Measurements from ENCODE around the gene OR2AP1. TPM values are rescaled to one million over a fixed set of nuclear protein-coding genes. Genes with fewer than 3 reads are reported as not detected.
A peak's percentile ranks its signal among the peaks of the same experiment; 100 is the strongest.
"Not testable (repeated sequence)": the region's sequence is repeated elsewhere in the genome, so short reads cannot be mapped to it uniquely, and the experiment has no call there.

The OR2AP1 gene
- polyA plus RNA-seq (ENCODE audit: low read depth in 6 of 6) = not detected

- H3K9me3 Mint-ChIP-seq = peaks cover 17 to 55% (median 44%) of the 10 kb centered on the region in 7 donors
- no peak within 1 kb of the TSS for H3K27ac Mint-ChIP-seq
- ATAC-seq (ENCODE audit: low read depth in 2 of 2) (no peak), DNase-seq (no peak)
- no peaks in the 10 kb centered on the region for H3K4me1 Mint-ChIP-seq
- H3K36me3 Mint-ChIP-seq = peaks cover 13 to 29% of the 10 kb centered on the region in 2 donors
- no peak within 1 kb of the TSS for H3K4me3 Mint-ChIP-seq
- H3K27me3 Mint-ChIP-seq = peaks cover 0 to 21% (median 10%) of the 10 kb centered on the region in 3 donors
These were observed at the start of gene OR2AP1 for GRCh38 chr12:55572168-55572567. Gene OR2AP1 (plus strand): TSS chr12:55572468. CDS start chr12:55574415, 1,947 bp downstream.

DNA sequence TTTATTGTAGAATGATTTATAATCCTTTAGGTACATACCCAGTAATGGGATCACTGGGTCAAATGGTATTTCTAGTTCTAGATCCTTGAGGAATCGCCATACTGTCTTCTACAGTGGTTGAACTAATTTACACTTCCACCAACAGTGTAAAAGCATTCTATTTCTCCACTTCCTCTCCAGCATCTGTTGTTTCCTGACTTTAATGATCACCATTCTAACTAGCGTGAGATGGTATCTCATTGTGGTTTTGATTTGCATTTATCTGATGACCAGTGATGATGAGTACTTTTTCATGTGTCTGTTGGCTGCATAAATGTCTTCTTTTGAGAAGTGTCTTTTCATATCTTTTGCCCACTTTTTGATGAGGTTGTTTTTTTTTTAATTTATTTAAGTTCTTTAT is 24.0 kb upstream of the OR2AP1 start:
- H3K4me3 Mint-ChIP-seq; DNase-seq; H3K4me1 Mint-ChIP-seq; H3K36me3 Mint-ChIP-seq; ATAC-seq (ENCODE audit: low read depth in 2 of 2): not testable (repeated sequence)
- Mint-ChIP-seq H3K27ac (peak overlapping the region in 1 of 6 donors; percentile 36), H3K9me3 (peaks cover 0 to 18% (median 11%) of the 10 kb centered on the region in 7 donors), H3K27me3 (peaks cover 16 to 39% (median 19%) of the 10 kb centered on the region in 3 donors)

DNA sequence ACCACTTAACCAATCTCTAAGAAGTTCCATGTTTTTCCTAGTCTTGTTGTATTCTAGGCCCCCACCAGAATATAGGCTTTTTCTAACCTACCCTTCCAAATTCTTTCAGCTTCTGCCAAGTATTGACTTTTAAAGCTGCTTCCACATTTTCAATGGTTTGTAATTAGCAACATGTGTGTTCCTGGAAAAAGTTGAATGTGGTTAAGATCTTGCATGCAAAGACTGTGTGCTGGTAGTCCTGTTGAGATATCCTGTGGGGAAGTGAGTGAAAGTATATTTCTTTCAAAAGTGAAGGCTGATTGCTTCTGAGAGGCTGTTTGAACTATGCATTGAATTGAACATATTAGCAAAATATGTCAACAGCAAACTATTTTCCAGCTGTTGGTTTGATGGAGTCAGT is 23.5 kb upstream of the OR2AP1 start:
- ATAC-seq (ENCODE audit: low read depth in 2 of 2) (no peak), DNase-seq (no peak)
- H3K36me3 Mint-ChIP-seq = peaks cover 0 to 4% of the 10 kb centered on the region in 2 donors
- no peak overlapping the region for H3K4me3 Mint-ChIP-seq
- no peak overlapping the region for H3K27ac Mint-ChIP-seq
- peaks cover 0 to 18% (median 11%) of the 10 kb centered on the region in 7 donors for H3K9me3 Mint-ChIP-seq
- no peaks in the 10 kb centered on the region for H3K4me1 Mint-ChIP-seq
- H3K27me3 Mint-ChIP-seq = peaks cover 16 to 35% (median 19%) of the 10 kb centered on the region in 3 donors

GRCh38 chr12:55549302-55549701 is 23.0 kb upstream of the OR2AP1 start, which contains the start of gene OR6C4:
Gene OR6C4 (plus strand): TSS chr12:55549602. CDS start chr12:55551227, 1,625 bp downstream.
- Mint-ChIP-seq H3K27me3 (peaks cover 16 to 34% (median 23%) of the 10 kb centered on the region in 3 donors), H3K9me3 (peaks cover 0 to 18% (median 11%) of the 10 kb centered on the region in 7 donors), H3K36me3 (peaks cover 0 to 4% of the 10 kb centered on the region in 2 donors), H3K4me3 (no peak within 1 kb of the TSS), H3K4me1 (no peaks in the 10 kb centered on the region), H3K27ac (no peak within 1 kb of the TSS)
- DNase-seq = no peak
- no peak for ATAC-seq (ENCODE audit: low read depth in 2 of 2)

DNA sequence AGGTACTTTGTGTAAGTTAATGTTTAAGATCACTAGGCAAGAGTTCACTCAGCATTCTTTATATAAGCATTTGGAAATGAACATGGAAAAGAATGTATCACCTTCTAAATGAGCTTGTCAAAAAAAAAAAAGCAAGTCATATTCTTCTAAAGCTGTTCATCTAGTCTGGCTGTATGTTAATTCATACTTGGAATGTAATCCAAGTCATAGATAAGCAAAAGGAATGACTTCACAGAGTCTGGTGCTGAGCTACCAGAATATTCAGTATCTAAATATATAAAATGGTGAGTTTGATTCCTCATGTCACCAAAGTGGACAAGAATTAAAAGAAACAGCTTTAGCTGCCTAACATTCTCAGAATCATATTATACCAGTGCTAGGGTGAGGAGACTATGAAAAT is 18.0 kb upstream of the OR2AP1 start:
- Mint-ChIP-seq H3K36me3 (peaks cover 0 to 7% of the 10 kb centered on the region in 2 donors), H3K27me3 (peaks cover 0 to 27% (median 19%) of the 10 kb centered on the region in 3 donors), H3K27ac (no peak overlapping the region), H3K4me3 (no peak overlapping the region), H3K9me3 (peaks cover 6 to 46% (median 24%) of the 10 kb centered on the region in 7 donors), H3K4me1 (no peaks in the 10 kb centered on the region)
- ATAC-seq (ENCODE audit: low read depth in 2 of 2) = no peak
- no peak for DNase-seq

GRCh38 chr12:55570060-55570459 is 2.2 kb upstream of the OR2AP1 start:
- not testable (repeated sequence) for H3K4me3 Mint-ChIP-seq

DNA sequence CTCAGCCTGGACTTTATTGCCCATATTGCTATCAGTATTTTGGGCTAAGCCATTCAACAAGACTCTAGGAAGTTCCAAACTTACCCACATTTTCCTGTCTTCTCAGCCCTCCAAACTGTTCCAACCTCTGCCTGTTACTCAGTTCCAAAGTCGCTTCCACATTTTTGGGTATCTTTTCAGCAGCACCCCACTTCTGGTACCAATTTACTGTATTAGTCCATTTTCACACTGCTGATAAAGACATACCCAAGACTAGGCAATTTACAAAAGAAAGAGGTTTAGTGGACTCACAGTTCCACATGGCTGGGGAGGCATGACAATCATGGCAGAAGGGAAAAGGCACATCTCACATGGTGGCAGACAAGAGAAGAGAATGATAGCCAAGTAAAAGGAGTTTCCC is 1.6 kb upstream of the OR2AP1 start:
- not testable (repeated sequence) for H3K4me1 Mint-ChIP-seq; H3K27ac Mint-ChIP-seq; DNase-seq; ATAC-seq (ENCODE audit: low read depth in 2 of 2); H3K4me3 Mint-ChIP-seq
- Mint-ChIP-seq H3K9me3 (peaks cover 19 to 59% (median 47%) of the 10 kb centered on the region in 7 donors), H3K27me3 (peaks cover 0 to 21% (median 10%) of the 10 kb centered on the region in 3 donors), H3K36me3 (peaks cover 13 to 29% of the 10 kb centered on the region in 2 donors)

More at GRCh38 chr12:55570060-55570459, 2.2 kb upstream of the OR2AP1 start:
- DNase-seq; ATAC-seq (ENCODE audit: low read depth in 2 of 2); H3K4me1 Mint-ChIP-seq; H3K27ac Mint-ChIP-seq: not testable (repeated sequence)
- Mint-ChIP-seq H3K36me3 (peaks cover 13 to 29% of the 10 kb centered on the region in 2 donors), H3K27me3 (peaks cover 0 to 19% (median 10%) of the 10 kb centered on the region in 3 donors), H3K9me3 (peaks cover 19 to 58% (median 47%) of the 10 kb centered on the region in 7 donors)

DNA sequence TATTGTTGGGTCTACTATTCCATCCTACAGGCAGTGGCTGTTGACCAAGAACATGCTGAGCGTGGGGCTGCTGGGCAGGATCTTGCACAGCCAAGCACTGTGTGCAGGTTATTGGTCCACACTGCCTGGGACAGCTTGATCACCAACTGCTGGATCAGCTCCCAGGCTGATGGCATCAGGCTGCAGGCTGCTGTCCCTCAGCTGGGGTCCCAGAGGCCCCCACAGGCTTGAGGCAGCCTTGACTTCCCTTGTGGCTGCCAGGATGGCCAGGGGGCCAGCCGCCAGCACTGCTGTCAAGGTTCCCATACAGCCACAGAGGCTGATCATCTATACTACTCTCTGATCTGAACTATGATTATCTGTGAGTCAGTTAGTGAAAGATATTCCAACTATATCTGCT is 9.8 kb downstream of the OR2AP1 start:
- no peak overlapping the region for H3K27ac Mint-ChIP-seq
- H3K27me3 Mint-ChIP-seq = peaks cover 23 to 50% (median 45%) of the 10 kb centered on the region in 3 donors
- no peaks in the 10 kb centered on the region for H3K4me1 Mint-ChIP-seq
- H3K9me3 Mint-ChIP-seq = peaks cover 5 to 26% (median 15%) of the 10 kb centered on the region in 7 donors
- ATAC-seq (ENCODE audit: low read depth in 2 of 2) (no peak), DNase-seq (no peak)
- peaks cover 0 to 13% of the 10 kb centered on the region in 2 donors for H3K36me3 Mint-ChIP-seq
- H3K4me3 Mint-ChIP-seq = no peak overlapping the region

DNA sequence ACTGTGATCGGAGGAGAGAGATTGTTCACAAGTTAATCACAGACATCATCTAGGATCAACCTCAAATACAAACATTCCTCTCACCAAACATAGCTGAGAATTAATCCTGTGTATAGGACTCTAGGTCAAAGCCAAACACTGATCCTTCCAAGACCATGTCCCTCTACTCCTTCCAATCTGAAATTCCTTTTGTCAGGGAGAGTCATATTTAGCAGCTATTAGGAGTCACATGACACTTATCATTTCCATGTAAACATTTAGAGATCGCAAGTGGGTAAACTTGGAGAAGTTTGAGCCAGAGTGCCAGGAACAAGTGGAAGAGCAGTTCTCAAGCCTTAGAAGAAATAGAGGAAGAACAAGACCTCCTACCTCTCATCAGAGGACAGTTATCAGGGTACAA is 13.5 kb downstream of the OR2AP1 start:
- Mint-ChIP-seq H3K27ac (no peak overlapping the region), H3K27me3 (peaks cover 17 to 45% (median 40%) of the 10 kb centered on the region in 3 donors), H3K36me3 (peaks cover 0 to 6% of the 10 kb centered on the region in 2 donors), H3K4me1 (no peaks in the 10 kb centered on the region), H3K9me3 (peaks cover 0 to 16% (median 3%) of the 10 kb centered on the region in 7 donors), H3K4me3 (no peak overlapping the region)
- no peak for ATAC-seq (ENCODE audit: low read depth in 2 of 2)
- no peak for DNase-seq

DNA sequence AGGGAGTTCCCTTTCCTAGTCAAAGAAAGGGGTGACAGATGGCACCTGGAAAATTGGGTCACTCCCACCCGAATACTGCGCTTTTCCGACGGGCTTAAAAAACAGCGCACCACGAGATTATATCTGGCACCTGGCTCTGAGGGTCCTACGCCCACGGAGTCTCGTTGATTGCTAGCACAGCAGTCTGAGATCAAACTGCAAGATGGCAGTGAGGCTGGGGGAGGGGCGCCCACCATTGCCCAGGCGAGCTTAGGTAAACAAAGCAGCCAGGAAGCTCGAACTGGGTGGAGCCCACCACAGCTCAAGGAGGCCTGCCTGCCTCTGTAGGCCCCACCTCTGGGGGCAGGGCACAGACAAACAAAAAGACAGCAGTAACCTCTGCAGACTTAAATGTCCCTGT is 17.9 kb downstream of the OR2AP1 start:
- Mint-ChIP-seq H3K36me3 (peaks cover 0 to 18% of the 10 kb centered on the region in 2 donors), H3K27me3 (peaks cover 10 to 55% (median 32%) of the 10 kb centered on the region in 3 donors), H3K9me3 (peaks cover 5 to 34% (median 15%) of the 10 kb centered on the region in 7 donors)
- not testable (repeated sequence) for ATAC-seq (ENCODE audit: low read depth in 2 of 2); H3K4me1 Mint-ChIP-seq; DNase-seq; H3K27ac Mint-ChIP-seq; H3K4me3 Mint-ChIP-seq

- Mint-ChIP-seq H3K9me3 (peaks cover 0 to 8% (median 1%) of the 10 kb centered on the region in 7 donors), H3K36me3 (no peaks in the 10 kb centered on the region), H3K27me3 (peaks cover 17 to 31% (median 29%) of the 10 kb centered on the region in 3 donors), H3K4me1 (no peaks in the 10 kb centered on the region), H3K27ac (no peak overlapping the region), H3K4me3 (no peak overlapping the region)
- no peak for ATAC-seq (ENCODE audit: low read depth in 2 of 2)
- no peak for DNase-seq
These were observed 35.7 kb downstream of the OR2AP1 start for GRCh38 chr12:55607821-55608594.

GRCh38 chr12:55610598-55610997 is 38.3 kb downstream of the OR2AP1 start:
- DNase-seq (no peak), ATAC-seq (ENCODE audit: low read depth in 2 of 2) (no peak)
- Mint-ChIP-seq H3K9me3 (peaks cover 5 to 21% (median 19%) of the 10 kb centered on the region in 7 donors), H3K36me3 (peaks cover 4 to 9% of the 10 kb centered on the region in 2 donors), H3K27ac (no peak overlapping the region), H3K4me3 (no peak overlapping the region), H3K4me1 (no peaks in the 10 kb centered on the region), H3K27me3 (peaks cover 25 to 37% (median 36%) of the 10 kb centered on the region in 3 donors)

DNA sequence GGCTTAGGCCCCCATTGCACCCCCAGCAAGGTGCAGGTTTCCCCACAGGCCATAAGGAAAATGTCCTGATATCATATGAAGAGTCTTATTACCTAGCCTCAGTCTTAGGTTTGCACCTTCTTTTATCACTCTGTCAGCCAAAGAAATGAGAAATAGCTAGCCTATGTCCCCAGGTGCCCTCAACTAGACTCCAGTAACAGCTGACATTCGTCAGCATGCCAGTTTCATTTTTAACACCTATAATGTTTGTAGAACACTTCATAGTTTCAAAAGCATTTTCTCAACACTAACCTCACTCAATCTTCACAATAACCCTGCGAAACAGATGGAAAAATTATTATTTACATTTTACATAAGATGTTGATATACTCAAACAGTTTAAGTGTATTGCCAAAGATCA is 40.4 kb downstream of the OR2AP1 start:
- Mint-ChIP-seq H3K9me3 (peaks cover 18 to 41% (median 32%) of the 10 kb centered on the region in 7 donors), H3K4me1 (no peaks in the 10 kb centered on the region), H3K4me3 (no peak overlapping the region), H3K36me3 (peaks cover 11 to 27% of the 10 kb centered on the region in 2 donors), H3K27me3 (peaks cover 25 to 46% (median 46%) of the 10 kb centered on the region in 3 donors), H3K27ac (no peak overlapping the region)
- ATAC-seq (ENCODE audit: low read depth in 2 of 2) = no peak
- DNase-seq = no peak
